ENCODE data around the gene FBXO46.

Gene FBXO46

GRCh38 chr19:45765702-45766295 is 35.1 kb upstream of the FBXO46 start:
- DNase-seq (ENCODE audit: low read depth), result no peak
- no peak for TF ChIP-seq CTCF (IDR thresholded peaks at IDR 0.05; ENCODE audit: low read depth, low read length, missing control alignments)

GRCh38 chr19:45764945-45765701 is 34.4 kb upstream of the FBXO46 start:
- TF ChIP-seq CTCF (IDR thresholded peaks at IDR 0.05; ENCODE audit: low read depth, low read length, missing control alignments), result no peak
- no peak for DNase-seq (ENCODE audit: low read depth)
- no peak overlapping the region for H3K4me3 ChIP-seq (ENCODE audit: low read depth, low read length)

More at GRCh38 chr19:45765702-45766295, 35.1 kb upstream of the FBXO46 start:
- H3K4me3 ChIP-seq (ENCODE audit: low read depth, low read length), result no peak overlapping the region

GRCh38 chr19:45764475-45764874 is 33.8 kb upstream of the FBXO46 start:
- no peak overlapping the region for H3K4me3 ChIP-seq (ENCODE audit: low read depth, low read length)
- no peak for TF ChIP-seq CTCF (IDR thresholded peaks at IDR 0.05; ENCODE audit: low read depth, low read length, missing control alignments)
- DNase-seq (ENCODE audit: low read depth), result no peak

- no peak overlapping the region for H3K4me3 ChIP-seq (ENCODE audit: low read depth, low read length)
- DNase-seq (ENCODE audit: low read depth), result no peak
- no peak for TF ChIP-seq CTCF (IDR thresholded peaks at IDR 0.05; ENCODE audit: low read depth, low read length, missing control alignments)
Observed at GRCh38 chr19:45763691-45764294, 33.1 kb upstream of the FBXO46 start.

- no peak overlapping the region for H3K4me3 ChIP-seq (ENCODE audit: low read depth, low read length)
- TF ChIP-seq CTCF (IDR thresholded peaks at IDR 0.05; ENCODE audit: low read depth, low read length, missing control alignments), result no peak
Observed at GRCh38 chr19:45762870-45763631, 32.4 kb upstream of the FBXO46 start.

GRCh38 chr19:45761714-45762113 is 31.0 kb upstream of the FBXO46 start:
- TF ChIP-seq CTCF (IDR thresholded peaks at IDR 0.05; ENCODE audit: low read depth, low read length, missing control alignments), result no peak
- H3K4me3 ChIP-seq (ENCODE audit: low read depth, low read length), result no peak overlapping the region
- no peak for DNase-seq (ENCODE audit: low read depth)

More at GRCh38 chr19:45762870-45763631, 32.4 kb upstream of the FBXO46 start:
- DNase-seq (ENCODE audit: low read depth), result no peak

All from GM12864 (cell line).